K562 (cell line): ENCODE results near the gene CBFA2T2. TPM values are rescaled to one million over a fixed set of nuclear protein-coding genes. Genes with fewer than 3 reads are reported as not detected.

Experiments
- CCNT2 ChIP-seq: IDR thresholded peaks from 2 replicates; pipeline ENCODE4 v1.6.1; 2011; ENCODE audit warnings: borderline replicate concordance, low read depth, mild to moderate bottlenecking, moderate library complexity, mixed read lengths, low read length; ENCODE audit not compliant: insufficient read length; ENCODE audit errors: extremely low read depth
- TAF1 ChIP-seq: IDR thresholded peaks from 2 replicates; pipeline ENCODE4 v1.6.1; 2011; ENCODE audit warnings: mild to moderate bottlenecking, low read length, moderate library complexity; ENCODE audit not compliant: insufficient read depth, control insufficient read depth, severe bottlenecking; ENCODE audit errors: extremely low read depth
- THRB ChIP-seq: fragments of 450-650 bp; formaldehyde crosslinking; conservative IDR thresholded peaks from 2 replicates; pipeline ENCODE4 v1.4.0; 2022; ENCODE audit warnings: mild to moderate bottlenecking, missing genetic modification characterization
- ZNF639 ChIP-seq, 2 experiments: fragments of 200-800 bp in 1 of 2; sonication (Bioruptor generic) in 1 of 2; sonication (generic) in 1 of 2; formaldehyde crosslinking in 1 of 2; IDR thresholded peaks in 1 of 2; conservative IDR thresholded peaks in 1 of 2; 2 replicates each; pipeline versions ENCODE4 v1.5.0 to v1.6.1; 2016 to 2020; ENCODE audit warnings: missing compliant biosample characterization in 1 of 2, missing genetic modification characterization in 1 of 2, missing genetic modification reagents in 1 of 2
- polyA plus RNA-seq, 8 experiments: library from polyadenylated mRNA; depleted of rRNA in 4 of 8; stranded (reverse) in 5 of 8; unstranded in 3 of 8; fragments of >200 nt; fragmentation: Nextera tagmentation in 2 of 8; fragmentation: Illumina TruSeq in 1 of 8; extraction: Ambion mirVana in 2 of 8; extraction: Trizol in 1 of 8; gene quantifications; 2 replicates each; pipeline versions ENCODE4 v1.2.1 to v1.2.3, GENCODE V29; 2011 to 2014; ENCODE audit warnings: inconsistent platforms in 1 of 8, missing spikeins in 1 of 8
- total RNA-seq, 7 experiments: library from RNA; depleted of rRNA in 6 of 7; stranded (reverse); fragments of >200 nt in 6 of 7; fragmentation: Illumina TruSeq in 2 of 7; extraction: Trizol in 2 of 7; gene quantifications; 2 replicates each; pipeline versions ENCODE4 v1.2.1 to v1.2.3, GENCODE V29; 2011 to 2021; ENCODE audit warnings: low replicate concordance in 1 of 7

Gene CBFA2T2
- total and polyA plus RNA-seq, 9 of the 15 experiments (the other 6 are each of a cell fraction or from before 2014, with no cell fraction given): 0.27 to 9.6 (median 5.8) TPM

GRCh38 chr20:33674294-33675135 is 184.6 kb downstream of the CBFA2T2 start, which contains the start of gene NECAB3 (continued):
- TF ChIP-seq ZNF639 (CRISPR knock-in tag; conservative IDR thresholded peaks at IDR 0.05 in 1 of 2, IDR thresholded peaks at IDR 0.05 in 1 of 2) (peak in 1 of 2 experiments; percentile 72; a peak in 1 of 4 replicates), CCNT2 (peak; percentile 80), TAF1 (peak; percentile 84), THRB (CRISPR knock-in tag) (peak; percentile 22; the same call in 1 of the 2 replicates)
